HCT116 (cell line): Measurements from ENCODE around the gene GTF2A1. TPM values are rescaled to one million over a fixed set of nuclear protein-coding genes. Genes with fewer than 3 reads are reported as not detected.

Experiments used
- ATAC-seq: fragments of 200-7000 bp; cut with Tn5 transposase; 2 replicates; pipeline ENCODE4 v1.9.1; 2020; ENCODE audit warnings: mild to moderate bottlenecking, moderate library complexity
- Bru-seq: library from RNA; stranded (reverse); fragments of 400-500 nt; gene quantifications from one replicate; lab custom pipeline; 2021; lab: Mats Ljungman, UMichigan
- BruChase-seq, 2 experiments: library from RNA; stranded (reverse); fragments of 400-500 nt; gene quantifications; one replicate each; lab custom pipeline; 2021; lab: Mats Ljungman, UMichigan
- BruUV-seq: library from RNA; stranded (reverse); fragments of 400-500 nt; replicated peaks from 2 replicates; lab custom pipeline; 2021; lab: Mats Ljungman, UMichigan
- CTCF ChIA-PET: fragments of 300-600 bp; sonication (Branson Sonifier 250); formaldehyde crosslinking; loops from one replicate; lab custom pipeline; 2021; ENCODE audit warnings: antibody characterized with exemption; lab: Charles Lee
- POLR2A ChIA-PET: fragments of 300-600, 350-600 bp; sonication (Branson Sonifier 250); formaldehyde crosslinking; loops from one replicate; lab custom pipeline; 2021; ENCODE audit warnings: antibody characterized with exemption; lab: Charles Lee
- RAD21 ChIA-PET, 2 experiments: fragments of 300-600 bp; sonication (Branson Sonifier 250); formaldehyde crosslinking; loops; one replicate each; lab custom pipeline; 2023; ENCODE audit warnings: low total read pairs in 2 of 2; ENCODE audit not compliant: uncharacterized antibody in 2 of 2, unreplicated experiment in 2 of 2, low non-redundant PET in 1 of 2; lab: Charles Lee
- DNase-seq: peaks from one replicate; pipeline ENCODE4 v3.0.0-alpha.2; 2010; ENCODE audit warnings: low read depth, low spot score
- H2AFZ ChIP-seq: fragments of 200-600 bp; shearing (Covaris generic), sonication (generic); 2 replicates; pipeline ENCODE4 v1.6.1; 2017; ENCODE audit warnings: low read depth, mixed run types, mixed read lengths, antibody characterized with exemption, low read length; ENCODE audit not compliant: poor library complexity, severe bottlenecking
- H3K27ac ChIP-seq: 2 replicates; pipeline ENCODE4 v1.5.1; 2012; ENCODE audit warnings: low read depth, low read length
- H3K27me3 ChIP-seq: fragments of 200-600 bp; sonication (generic); 2 replicates; pipeline ENCODE4 v1.6.1; 2016; ENCODE audit warnings: mixed run types, low read length, mixed read lengths; ENCODE audit not compliant: insufficient read depth
- H3K36me3 ChIP-seq, 2 experiments: fragments of 200-500 bp in 1 of 2; fragments of 200-600 bp in 1 of 2; sonication (Bioruptor generic) in 1 of 2; sonication (generic) in 1 of 2; 2 replicates each; pipeline versions ENCODE4 v1.5.1 to v1.6.1; 2014 to 2016; ENCODE audit warnings: low read length in 2 of 2, inconsistent platforms in 1 of 2, mixed read lengths in 1 of 2, mixed run types in 1 of 2; ENCODE audit not compliant: insufficient read depth in 2 of 2, control insufficient read depth in 1 of 2
- H3K4me1 ChIP-seq, 2 experiments: fragments of 200-600 bp in 1 of 2; sonication (generic) in 1 of 2; 2 replicates each; pipeline versions ENCODE4 v1.5.1 to v1.6.1; 2012 to 2017; ENCODE audit warnings: low read length in 2 of 2, inconsistent platforms in 1 of 2, mild to moderate bottlenecking in 1 of 2, mixed read lengths in 1 of 2, mixed run types in 1 of 2, moderate library complexity in 1 of 2; ENCODE audit not compliant: insufficient read depth in 2 of 2, control insufficient read depth in 1 of 2
- H3K4me2 ChIP-seq: fragments of 200-600 bp; sonication (generic); 2 replicates; pipeline ENCODE4 v1.6.1; 2017; ENCODE audit warnings: mixed run types, low read length, mixed read lengths
- H3K4me3 ChIP-seq, 2 experiments: fragments of 200-600 bp in 1 of 2; sonication (generic) in 1 of 2; replicated peaks in 1 of 2; 2 replicates each; pipeline ENCODE4 v1.5.1; 2011 to 2016; ENCODE audit warnings: low read length in 2 of 2, control low read depth in 1 of 2, low read depth in 1 of 2, mild to moderate bottlenecking in 1 of 2, mixed read lengths in 1 of 2, mixed run types in 1 of 2
- H3K79me2 ChIP-seq: fragments of 200-600 bp; sonication (generic); 2 replicates; pipeline ENCODE4 v1.6.1; 2017; ENCODE audit warnings: mild to moderate bottlenecking, mixed run types, low read length, moderate library complexity, mixed read lengths; ENCODE audit not compliant: insufficient read depth
- H3K9ac ChIP-seq: fragments of 200-600 bp; sonication (generic); 2 replicates; pipeline ENCODE4 v1.6.1; 2016; ENCODE audit warnings: low read length, mixed read lengths
- H3K9me2 ChIP-seq: fragments of 200-600 bp; sonication (generic), shearing (Covaris generic); 2 replicates; pipeline ENCODE4 v1.6.1; 2017; ENCODE audit warnings: mixed run types, mild to moderate bottlenecking, moderate library complexity; ENCODE audit not compliant: insufficient read depth
- H3K9me3 ChIP-seq, 2 experiments: fragments of 200-500 bp in 1 of 2; fragments of 200-600 bp in 1 of 2; sonication (Bioruptor generic) in 1 of 2; sonication (generic) in 1 of 2; 2 replicates each; pipeline ENCODE4 v1.6.1; 2014 to 2017; ENCODE audit warnings: low read length in 2 of 2, mixed read lengths in 2 of 2, inconsistent platforms in 1 of 2, low read depth in 1 of 2, mild to moderate bottlenecking in 1 of 2, mixed run types in 1 of 2, moderate library complexity in 1 of 2; ENCODE audit not compliant: control insufficient read depth in 1 of 2, insufficient read depth in 1 of 2
- H4K20me1 ChIP-seq: fragments of 200-600 bp; sonication (generic), shearing (Covaris generic); 2 replicates; pipeline ENCODE4 v1.6.1; 2017; ENCODE audit warnings: mixed run types, mild to moderate bottlenecking, moderate library complexity; ENCODE audit not compliant: insufficient read depth
- CBX3 ChIP-seq: IDR thresholded peaks from 2 replicates; pipeline ENCODE4 v1.6.1; 2012; ENCODE audit warnings: low read depth
- CEBPB ChIP-seq: IDR thresholded peaks from 2 replicates; pipeline ENCODE4 v1.6.1; 2012; ENCODE audit warnings: low read depth
- CTCF ChIP-seq, 3 experiments: fragments of 200-600 bp in 1 of 3; sonication (generic) in 1 of 3; IDR thresholded peaks in 2 of 3; conservative IDR thresholded peaks in 1 of 3; 2 replicates each; pipeline ENCODE4 v1.5.1; 2012 to 2017; ENCODE audit warnings: low read depth in 2 of 3, low read length in 2 of 3, antibody characterized with exemption in 1 of 3, borderline replicate concordance in 1 of 3, control low read depth in 1 of 3, mild to moderate bottlenecking in 1 of 3, mixed read lengths in 1 of 3, mixed run types in 1 of 3, moderate library complexity in 1 of 3; ENCODE audit not compliant: insufficient read depth in 1 of 3
- EGR1 ChIP-seq: IDR thresholded peaks from 2 replicates; pipeline ENCODE4 v1.6.1; 2012; ENCODE audit warnings: low read depth
- EZH2 ChIP-seq: fragments of 200-600 bp; sonication (generic); IDR thresholded peaks from 2 replicates; pipeline ENCODE4 v1.6.1; 2017; ENCODE audit warnings: antibody characterized with exemption, mixed run types
- FOSL1 ChIP-seq: IDR thresholded peaks from 2 replicates; pipeline ENCODE4 v1.6.1; 2012; ENCODE audit warnings: low read depth
- JUND ChIP-seq: IDR thresholded peaks from 2 replicates; pipeline ENCODE4 v1.6.1; 2012
- POLR2A ChIP-seq: IDR thresholded peaks from 2 replicates; pipeline ENCODE4 v1.7.0; 2011; ENCODE audit warnings: borderline replicate concordance; ENCODE audit not compliant: insufficient read depth, insufficient read length; ENCODE audit errors: extremely low read depth
- RAD21 ChIP-seq: IDR thresholded peaks from 2 replicates; pipeline ENCODE4 v1.6.1; 2012; ENCODE audit warnings: low read depth, mild to moderate bottlenecking
- SIN3A ChIP-seq: IDR thresholded peaks from 2 replicates; pipeline ENCODE4 v1.6.1; 2012; ENCODE audit warnings: low read depth
- SP1 ChIP-seq: IDR thresholded peaks from 2 replicates; pipeline ENCODE4 v1.6.1; 2012; ENCODE audit warnings: low read depth
- SRF ChIP-seq: IDR thresholded peaks from 2 replicates; pipeline ENCODE4 v1.6.1; 2012; ENCODE audit warnings: low read depth
- TCF7L2 ChIP-seq: IDR thresholded peaks from 2 replicates; pipeline ENCODE4 v1.7.0; 2011; ENCODE audit warnings: borderline replicate concordance, inconsistent platforms; ENCODE audit not compliant: insufficient read depth, insufficient read length; ENCODE audit errors: extremely low read depth
- ZBTB33 ChIP-seq: IDR thresholded peaks from 2 replicates; pipeline ENCODE4 v1.6.1; 2011; ENCODE audit warnings: mild to moderate bottlenecking, low read length, moderate library complexity; ENCODE audit not compliant: insufficient replicate concordance; ENCODE audit errors: extremely low read depth
- ZFX ChIP-seq: fragments of 450-650 bp; IDR thresholded peaks from 2 replicates; pipeline ENCODE4 v1.6.1; 2017
- intact Hi-C: fragments of 100-400 bp; cut with micrococcal nuclease; formaldehyde crosslinking; loops from 2 replicates; pipeline ENCODE4 v1.10.0; 2022
- long read RNA-seq: library from polyadenylated mRNA; unstranded; transcript quantifications from one replicate; pipeline ENCODE4 v2.0.0, GENCODE V29; 2021; ENCODE audit not compliant: unreplicated experiment
- polyA plus RNA-seq: library from polyadenylated mRNA; unstranded; fragments of >200 nt; gene quantifications from 2 replicates; pipeline ENCODE4 v1.2.1, GENCODE V29; 2012; ENCODE audit warnings: missing spikeins
- total RNA-seq: library from RNA; stranded (reverse); gene quantifications from one replicate; pipeline ENCODE4 v1.2.1, GENCODE V29; 2021; ENCODE audit not compliant: unreplicated experiment
- TF ChIP-seq, protein P1 (sequence below): IDR thresholded peaks from 2 replicates; pipeline ENCODE4 v1.6.1; 2012; ENCODE audit warnings: low read depth
- TF ChIP-seq, protein P2 (sequence below): IDR thresholded peaks from 2 replicates; pipeline ENCODE4 v1.6.1; 2012

The GTF2A1 gene
- total RNA-seq (39.7 TPM), Bru-seq, nascent RNA (percentile 82 among the genes with signal in this experiment), BruChase-seq, experiment 1, labeled RNA remaining after a 6-hour chase (percentile 93 among the genes with signal in this experiment), BruChase-seq, experiment 2, labeled RNA remaining after a 2-hour chase (percentile 91 among the genes with signal in this experiment)
- polyA plus RNA-seq: 19.4 and 21.6 TPM in 2 replicates
- long read RNA-seq, full-length matches to known transcripts: 2 of 11 reads
- long read RNA-seq, partial matches to known transcripts: 1 of 11 reads
- long read RNA-seq, other reads (novel, unspliced or antisense): 8 of 11 reads

DNA sequence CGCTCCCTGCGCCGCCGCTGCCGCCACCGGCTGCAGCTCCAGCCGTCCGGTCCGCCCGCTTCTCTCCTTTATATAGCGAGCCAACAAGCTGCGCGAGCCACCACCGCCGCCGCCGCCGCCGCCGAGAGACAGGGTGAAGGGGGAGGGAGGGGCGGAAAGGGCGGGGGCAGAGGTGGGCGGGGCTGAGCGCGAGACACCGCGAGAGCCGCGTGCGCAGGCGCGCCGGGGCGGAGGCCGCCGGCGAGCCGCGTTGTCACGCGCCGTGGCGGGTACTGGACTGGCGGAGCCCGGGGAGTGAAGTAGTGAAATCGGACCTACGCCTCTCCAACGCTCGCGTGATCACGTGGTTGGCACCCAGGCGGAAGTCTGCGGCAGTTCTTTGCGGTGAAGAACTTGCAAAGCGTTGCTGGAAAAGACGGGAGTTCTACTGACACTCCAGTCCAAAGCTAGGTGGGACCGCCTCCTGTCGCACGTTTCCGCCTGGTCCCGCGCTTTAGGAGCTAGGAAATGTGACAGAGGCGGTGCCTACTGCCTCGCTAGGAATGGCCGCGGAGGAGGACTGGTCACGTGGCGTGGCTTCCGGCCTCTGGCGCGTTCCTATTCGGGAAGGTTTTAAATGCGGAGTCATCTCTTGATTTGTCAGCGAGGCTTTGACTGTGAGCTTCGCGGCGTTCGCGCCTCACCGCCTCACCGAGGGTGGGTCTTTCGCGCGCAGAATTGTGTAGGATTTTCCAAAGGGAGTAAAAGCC lies at the start of gene GTF2A1:
Gene GTF2A1, minus strand, starts transcription at position 130 of the 749 bp plus-strand sequence. CDS start 441 bp downstream, outside the sequence.
- Histone ChIP-seq H3K9me3 (no peaks in the 10 kb centered on the region), H3K4me3 (peak within 1 kb of the TSS; percentile 91 to 92), H3K4me1 (peaks cover 7 to 20% of the 10 kb centered on the region in 2 experiments), H4K20me1 (no peaks in the 10 kb centered on the region), H3K27me3 (no peaks in the 10 kb centered on the region), H3K27ac (peak within 1 kb of the TSS; percentile 95), H3K4me2 (peak within 1 kb of the TSS; percentile 90), H3K79me2 (peaks cover 43% of the 10 kb centered on the region), H3K9ac (peak within 1 kb of the TSS; percentile 92), H3K9me2 (no peaks in the 10 kb centered on the region), H3K36me3 (peaks cover 0 to under 1% of the 10 kb centered on the region in 2 experiments; a peak in 3 of 4 replicates), H2AFZ (no peak within 1 kb of the TSS)
- ChIA-PET CTCF (interaction anchor here (1.5 kb wide), 1 partner anchor 244 kb away, joined by 4 read pairs; no protein-coding TSS in a partner anchor), POLR2A (interaction anchor here (0.8 to 1.6 kb wide), 10 partner anchors 8 to 365 kb away, joined by 3 to 6 read pairs (median 4); partner anchors contain the start of gene CEP128), RAD21 (no interaction called here)
- no TSS peak for BruUV-seq
- intact Hi-C loops: loop anchor here (5.0 kb wide), 1 partner anchor 311 kb away; the partner anchor contains the start of gene SEL1L
- peak; percentile 87 for ATAC-seq
- peak; percentile 89 for DNase-seq
- TF ChIP-seq ZBTB33 (peak; percentile 87), TCF7L2 (peak; percentile 54), EZH2 (no peak), RAD21 (no peak), SP1 (no peak), JUND (no peak), SIN3A (peak; percentile 3; the same call in 1 of the 2 replicates), EGR1 (peak; percentile 43; the same call in 1 of the 2 replicates), POLR2A (peak; percentile 86), CBX3 (peak; percentile 44), FOSL1 (no peak), ZFX (peak; percentile 60; the same call in 1 of the 2 replicates), CTCF (IDR thresholded peaks at IDR 0.05 in 2 of 3, conservative IDR thresholded peaks at IDR 0.05 in 1 of 3; ENCODE audit: borderline replicate concordance in 1 of 3, insufficient read depth in 1 of 3, low read depth in 2 of 3, low read length in 2 of 3) (no peak), SRF (no peak), CEBPB (no peak)
- TF ChIP-seq, protein P1, sequence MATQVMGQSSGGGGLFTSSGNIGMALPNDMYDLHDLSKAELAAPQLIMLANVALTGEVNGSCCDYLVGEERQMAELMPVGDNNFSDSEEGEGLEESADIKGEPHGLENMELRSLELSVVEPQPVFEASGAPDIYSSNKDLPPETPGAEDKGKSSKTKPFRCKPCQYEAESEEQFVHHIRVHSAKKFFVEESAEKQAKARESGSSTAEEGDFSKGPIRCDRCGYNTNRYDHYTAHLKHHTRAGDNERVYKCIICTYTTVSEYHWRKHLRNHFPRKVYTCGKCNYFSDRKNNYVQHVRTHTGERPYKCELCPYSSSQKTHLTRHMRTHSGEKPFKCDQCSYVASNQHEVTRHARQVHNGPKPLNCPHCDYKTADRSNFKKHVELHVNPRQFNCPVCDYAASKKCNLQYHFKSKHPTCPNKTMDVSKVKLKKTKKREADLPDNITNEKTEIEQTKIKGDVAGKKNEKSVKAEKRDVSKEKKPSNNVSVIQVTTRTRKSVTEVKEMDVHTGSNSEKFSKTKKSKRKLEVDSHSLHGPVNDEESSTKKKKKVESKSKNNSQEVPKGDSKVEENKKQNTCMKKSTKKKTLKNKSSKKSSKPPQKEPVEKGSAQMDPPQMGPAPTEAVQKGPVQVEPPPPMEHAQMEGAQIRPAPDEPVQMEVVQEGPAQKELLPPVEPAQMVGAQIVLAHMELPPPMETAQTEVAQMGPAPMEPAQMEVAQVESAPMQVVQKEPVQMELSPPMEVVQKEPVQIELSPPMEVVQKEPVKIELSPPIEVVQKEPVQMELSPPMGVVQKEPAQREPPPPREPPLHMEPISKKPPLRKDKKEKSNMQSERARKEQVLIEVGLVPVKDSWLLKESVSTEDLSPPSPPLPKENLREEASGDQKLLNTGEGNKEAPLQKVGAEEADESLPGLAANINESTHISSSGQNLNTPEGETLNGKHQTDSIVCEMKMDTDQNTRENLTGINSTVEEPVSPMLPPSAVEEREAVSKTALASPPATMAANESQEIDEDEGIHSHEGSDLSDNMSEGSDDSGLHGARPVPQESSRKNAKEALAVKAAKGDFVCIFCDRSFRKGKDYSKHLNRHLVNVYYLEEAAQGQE: no peak
- TF ChIP-seq, protein P2, sequence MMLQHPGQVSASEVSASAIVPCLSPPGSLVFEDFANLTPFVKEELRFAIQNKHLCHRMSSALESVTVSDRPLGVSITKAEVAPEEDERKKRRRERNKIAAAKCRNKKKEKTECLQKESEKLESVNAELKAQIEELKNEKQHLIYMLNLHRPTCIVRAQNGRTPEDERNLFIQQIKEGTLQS: no peak
